Gastrocnemius medialis (tissue), 4 donors: ENCODE results near the gene GAS2L1.

Experiments
- CTCF ChIP-seq, 5 experiments: fragments of 450-650 bp in 3 of 5; fragments of 200-600 bp in 2 of 5; sonication (generic) in 2 of 5; IDR thresholded peaks in 4 of 5; conservative IDR thresholded peaks in 1 of 5; 1 replicate in 4 of 5; 2 replicates in 1 of 5; pipeline ENCODE4 v1.5.1; 2016 to 2019; ENCODE audit warnings: antibody characterized with exemption in 5 of 5, mild to moderate bottlenecking in 3 of 5, moderate library complexity in 3 of 5
- POLR2A ChIP-seq, 2 donors: fragments of 450-650 bp; IDR thresholded peaks; one replicate each; pipeline ENCODE4 v1.6.1; 2017; ENCODE audit warnings: antibody characterized with exemption in 2 of 2, mild to moderate bottlenecking in 2 of 2, moderate library complexity in 2 of 2

GRCh38 chr22:29330753-29331152 lies 24.3 kb downstream of the GAS2L1 start:
- TF ChIP-seq POLR2A (IDR thresholded peaks at IDR 0.05) (no peak), CTCF (IDR thresholded peaks at IDR 0.05 in 4 of 5, conservative IDR thresholded peaks at IDR 0.05 in 1 of 5) (no peak)
